HCT116 (cell line): ENCODE measurements around the gene MRPL36.

Source experiments
- EGR1 ChIP-seq: IDR thresholded peaks from 2 replicates; pipeline ENCODE4 v1.6.1; 2012; ENCODE audit warnings: low read depth
- EZH2 ChIP-seq: fragments of 200-600 bp; sonication (generic); IDR thresholded peaks from 2 replicates; pipeline ENCODE4 v1.6.1; 2017; ENCODE audit warnings: antibody characterized with exemption, mixed run types
- EZH2phosphoT487 ChIP-seq: fragments of 200-600 bp; IDR thresholded peaks from 2 replicates; pipeline ENCODE4 v1.6.1; 2018; ENCODE audit warnings: antibody characterized with exemption, borderline replicate concordance
- JUND ChIP-seq: IDR thresholded peaks from 2 replicates; pipeline ENCODE4 v1.6.1; 2012
- POLR2A ChIP-seq: IDR thresholded peaks from 2 replicates; pipeline ENCODE4 v1.7.0; 2011; ENCODE audit warnings: borderline replicate concordance; ENCODE audit not compliant: insufficient read depth, insufficient read length; ENCODE audit errors: extremely low read depth
- POLR2AphosphoS5 ChIP-seq: IDR thresholded peaks from 2 replicates; pipeline ENCODE4 v1.6.1; 2011; ENCODE audit warnings: mild to moderate bottlenecking, low read depth, low read length, moderate library complexity
- RAD21 ChIP-seq: IDR thresholded peaks from 2 replicates; pipeline ENCODE4 v1.6.1; 2012; ENCODE audit warnings: low read depth, mild to moderate bottlenecking
- SIN3A ChIP-seq: IDR thresholded peaks from 2 replicates; pipeline ENCODE4 v1.6.1; 2012; ENCODE audit warnings: low read depth
- SP1 ChIP-seq: IDR thresholded peaks from 2 replicates; pipeline ENCODE4 v1.6.1; 2012; ENCODE audit warnings: low read depth
- YY1 ChIP-seq: IDR thresholded peaks from 2 replicates; pipeline ENCODE4 v1.6.1; 2011; ENCODE audit warnings: low read length, low read depth, moderate library complexity, mild to moderate bottlenecking; ENCODE audit not compliant: insufficient replicate concordance; ENCODE audit errors: extremely low read depth
- ZNF274 ChIP-seq: fragments of 200-500 bp; sonication (Bioruptor generic); IDR thresholded peaks from 2 replicates; pipeline ENCODE4 v1.6.1; 2014; ENCODE audit warnings: mild to moderate bottlenecking, low read depth, low read length, inconsistent platforms
- TF ChIP-seq, protein P1 (sequence below), 3 experiments: fragments of 200-600 bp in 1 of 3; sonication (generic) in 1 of 3; IDR thresholded peaks in 2 of 3; conservative IDR thresholded peaks in 1 of 3; 2 replicates each; pipeline ENCODE4 v1.5.1; 2012 to 2017; ENCODE audit warnings: low read depth in 2 of 3, low read length in 2 of 3, antibody characterized with exemption in 1 of 3, borderline replicate concordance in 1 of 3, control low read depth in 1 of 3, mild to moderate bottlenecking in 1 of 3, mixed read lengths in 1 of 3, mixed run types in 1 of 3, moderate library complexity in 1 of 3; ENCODE audit not compliant: insufficient read depth in 1 of 3
- TF ChIP-seq, protein P2 (sequence below): IDR thresholded peaks from 2 replicates; pipeline ENCODE4 v1.6.1; 2012
- TF ChIP-seq, protein P3 (sequence below): IDR thresholded peaks from 2 replicates; pipeline ENCODE4 v1.6.1; 2012

DNA sequence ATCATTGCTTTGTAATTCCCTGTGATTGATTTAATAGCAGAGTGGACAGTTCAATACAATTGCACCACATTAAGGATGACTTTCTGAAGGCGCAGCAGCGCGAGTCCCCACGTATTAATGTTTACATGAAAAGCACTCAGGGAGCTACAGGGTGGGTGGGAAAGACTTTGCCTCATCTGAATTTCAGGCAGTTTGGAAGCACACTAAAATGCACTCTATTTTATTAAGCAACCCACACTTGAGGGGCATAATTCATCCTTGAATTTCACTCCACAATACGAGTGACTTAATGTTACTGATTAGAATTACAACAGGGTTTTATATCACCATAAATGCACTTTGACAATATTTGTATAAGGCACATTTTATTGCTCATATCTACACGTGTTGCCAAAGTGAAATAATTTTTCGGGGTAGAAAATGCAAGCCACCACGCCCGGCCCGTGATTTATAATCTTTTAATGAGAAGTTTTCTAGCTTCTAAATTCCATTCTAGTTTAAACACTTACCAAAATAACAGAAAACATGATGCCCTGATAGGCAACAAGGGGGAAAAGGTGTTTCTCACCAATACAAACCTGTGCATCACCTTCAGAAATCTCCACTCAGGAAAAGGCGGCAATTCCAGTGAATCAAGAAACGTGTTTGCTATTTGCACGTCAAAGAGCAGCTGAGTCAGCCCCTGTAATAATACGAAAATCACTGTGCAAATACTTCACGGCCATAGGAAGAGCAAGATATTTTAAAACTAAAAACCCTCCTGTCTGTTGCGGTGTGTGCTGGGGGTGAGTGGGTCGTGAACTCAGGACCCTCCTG, 42.6 kb upstream of the MRPL36 start:
- TF ChIP-seq ZNF274 (no peak), SP1 (no peak), POLR2A (no peak), JUND (no peak), EZH2phosphoT487 (no peak), SIN3A (no peak), RAD21 (no peak), POLR2AphosphoS5 (no peak), EGR1 (no peak), YY1 (no peak), EZH2 (no peak)
- TF ChIP-seq, protein P1, sequence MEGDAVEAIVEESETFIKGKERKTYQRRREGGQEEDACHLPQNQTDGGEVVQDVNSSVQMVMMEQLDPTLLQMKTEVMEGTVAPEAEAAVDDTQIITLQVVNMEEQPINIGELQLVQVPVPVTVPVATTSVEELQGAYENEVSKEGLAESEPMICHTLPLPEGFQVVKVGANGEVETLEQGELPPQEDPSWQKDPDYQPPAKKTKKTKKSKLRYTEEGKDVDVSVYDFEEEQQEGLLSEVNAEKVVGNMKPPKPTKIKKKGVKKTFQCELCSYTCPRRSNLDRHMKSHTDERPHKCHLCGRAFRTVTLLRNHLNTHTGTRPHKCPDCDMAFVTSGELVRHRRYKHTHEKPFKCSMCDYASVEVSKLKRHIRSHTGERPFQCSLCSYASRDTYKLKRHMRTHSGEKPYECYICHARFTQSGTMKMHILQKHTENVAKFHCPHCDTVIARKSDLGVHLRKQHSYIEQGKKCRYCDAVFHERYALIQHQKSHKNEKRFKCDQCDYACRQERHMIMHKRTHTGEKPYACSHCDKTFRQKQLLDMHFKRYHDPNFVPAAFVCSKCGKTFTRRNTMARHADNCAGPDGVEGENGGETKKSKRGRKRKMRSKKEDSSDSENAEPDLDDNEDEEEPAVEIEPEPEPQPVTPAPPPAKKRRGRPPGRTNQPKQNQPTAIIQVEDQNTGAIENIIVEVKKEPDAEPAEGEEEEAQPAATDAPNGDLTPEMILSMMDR (IDR thresholded peaks at IDR 0.05 in 2 of 3, conservative IDR thresholded peaks at IDR 0.05 in 1 of 3; ENCODE audit: borderline replicate concordance in 1 of 3, insufficient read depth in 1 of 3, low read depth in 2 of 3, low read length in 2 of 3) = no peak
- TF ChIP-seq, protein P2, sequence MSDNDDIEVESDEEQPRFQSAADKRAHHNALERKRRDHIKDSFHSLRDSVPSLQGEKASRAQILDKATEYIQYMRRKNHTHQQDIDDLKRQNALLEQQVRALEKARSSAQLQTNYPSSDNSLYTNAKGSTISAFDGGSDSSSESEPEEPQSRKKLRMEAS = no peak
- TF ChIP-seq, protein P3, sequence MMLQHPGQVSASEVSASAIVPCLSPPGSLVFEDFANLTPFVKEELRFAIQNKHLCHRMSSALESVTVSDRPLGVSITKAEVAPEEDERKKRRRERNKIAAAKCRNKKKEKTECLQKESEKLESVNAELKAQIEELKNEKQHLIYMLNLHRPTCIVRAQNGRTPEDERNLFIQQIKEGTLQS = no peak
